B cell (primary cell): Measurements from ENCODE around the gene GPM6B. TPM values are rescaled to one million over a fixed set of nuclear protein-coding genes. Genes with fewer than 3 reads are reported as not detected.

Source experiments
- ATAC-seq: fragments of 200-7000 bp; cut with Tn5 transposase; one replicate; pipeline ENCODE4 v1.10.0; 2021; ENCODE audit warnings: low read depth, mild to moderate bottlenecking, moderate number of reproducible peaks, moderate library complexity
- CTCF ChIA-PET: fragments of 350-600 bp; sonication (Branson Sonifier 250); formaldehyde crosslinking; loops from one replicate; lab custom pipeline; 2021; ENCODE audit warnings: antibody characterized with exemption, inconsistent platforms; lab: Charles Lee
- POLR2A ChIA-PET: fragments of 350-600 bp; sonication (Branson Sonifier 250); formaldehyde crosslinking; loops from one replicate; lab custom pipeline; 2021; ENCODE audit warnings: antibody characterized with exemption; lab: Charles Lee
- DNase-seq: peaks from one replicate; pipeline ENCODE4 v3.0.0; 2013
- H2AFZ ChIP-seq: 2 replicates; pipeline ENCODE4 v1.6.1; 2012; ENCODE audit warnings: mild to moderate bottlenecking, low read depth, low read length; ENCODE audit not compliant: insufficient read depth, poor library complexity, severe bottlenecking
- H3K27ac ChIP-seq, 2 donors: 1 replicate in 1 of 2; 2 replicates in 1 of 2; pipeline ENCODE4 v1.5.1; 2012 to 2013; ENCODE audit warnings: low read length in 2 of 2, mild to moderate bottlenecking in 2 of 2, moderate library complexity in 1 of 2
- H3K27me3 ChIP-seq, 4 experiments: fragments of 200-600 bp in 1 of 4; sonication (generic) in 1 of 4; replicated peaks in 1 of 4; 1 replicate in 2 of 4; 2 replicates in 2 of 4; pipeline versions ENCODE4 v1.6.1 to v1.7.0; 2013 to 2016; ENCODE audit warnings: low read length in 3 of 4, mild to moderate bottlenecking in 2 of 4, mixed read lengths in 1 of 4, moderate library complexity in 1 of 4; ENCODE audit not compliant: insufficient read depth in 4 of 4, control insufficient read depth in 3 of 4; ENCODE audit errors: control extremely low read depth in 1 of 4
- H3K36me3 ChIP-seq, 2 experiments: replicated peaks in 1 of 2; 1 replicate in 1 of 2; 2 replicates in 1 of 2; pipeline versions ENCODE4 v1.6.1 to v1.7.1; 2013; ENCODE audit warnings: low read length in 1 of 2; ENCODE audit not compliant: insufficient read depth in 2 of 2, control insufficient read depth in 1 of 2; ENCODE audit errors: control extremely low read depth in 1 of 2, extremely low read depth in 1 of 2
- H3K4me1 ChIP-seq, 2 donors: fragments of 200-600 bp in 1 of 2; sonication (generic) in 1 of 2; 1 replicate in 1 of 2; 2 replicates in 1 of 2; pipeline versions ENCODE4 v1.5.1 to v1.6.1; 2013 to 2017; ENCODE audit warnings: low read length in 2 of 2; ENCODE audit not compliant: control insufficient read depth in 2 of 2, insufficient read depth in 2 of 2
- H3K4me2 ChIP-seq: replicated peaks from 2 replicates; pipeline ENCODE3; 2012; ENCODE audit warnings: mild to moderate bottlenecking, low read depth, low read length; ENCODE audit not compliant: poor library complexity, severe bottlenecking
- H3K4me3 ChIP-seq, 5 experiments: fragments of 200-600 bp in 1 of 5; sonication (generic) in 1 of 5; 1 replicate in 3 of 5; 2 replicates in 2 of 5; pipeline versions ENCODE4 v1.5.1 to v1.7.0; 2011 to 2016; ENCODE audit warnings: low read length in 4 of 5, mild to moderate bottlenecking in 4 of 5, low read depth in 2 of 5, control low read depth in 1 of 5, moderate library complexity in 1 of 5; ENCODE audit not compliant: insufficient read depth in 1 of 5; ENCODE audit errors: control extremely low read depth in 1 of 5, extremely low read depth in 1 of 5
- H3K79me2 ChIP-seq: fragments of 200-600 bp; sonication (generic); one replicate; pipeline ENCODE4 v1.6.0; 2016; ENCODE audit warnings: low read length; ENCODE audit not compliant: control insufficient read depth, insufficient read depth
- H3K9ac ChIP-seq: fragments of 200-600 bp; sonication (generic); 2 replicates; pipeline ENCODE4 v1.6.1; 2017; ENCODE audit warnings: mild to moderate bottlenecking, low read length, moderate library complexity
- H3K9me3 ChIP-seq, 3 donors: one replicate each; pipeline versions ENCODE4 v1.6.1 to v1.7.1; 2013; ENCODE audit warnings: low read length in 2 of 3; ENCODE audit not compliant: control insufficient read depth in 2 of 3, insufficient read depth in 1 of 3; ENCODE audit errors: control extremely low read depth in 1 of 3
- H4K20me1 ChIP-seq: 2 replicates; pipeline ENCODE4 v1.6.0; 2012; ENCODE audit warnings: mild to moderate bottlenecking, low read length; ENCODE audit not compliant: insufficient read depth, control insufficient read depth, poor library complexity, severe bottlenecking
- H3K27ac Mint-ChIP-seq: one replicate; pipeline ENCODE4 v1.8.0; 2021; ENCODE audit warnings: mixed read lengths
- H3K27me3 Mint-ChIP-seq: one replicate; pipeline ENCODE4 v1.8.0; 2021; ENCODE audit warnings: mixed read lengths
- H3K4me1 Mint-ChIP-seq: one replicate; pipeline ENCODE4 v1.8.0; 2021; ENCODE audit warnings: mixed read lengths
- H3K4me3 Mint-ChIP-seq: one replicate; pipeline ENCODE4 v1.8.0; 2021; ENCODE audit warnings: mixed read lengths
- H3K9me3 Mint-ChIP-seq: one replicate; pipeline ENCODE4 v1.8.0; 2022; ENCODE audit warnings: mixed read lengths; ENCODE audit not compliant: insufficient read depth
- CTCF ChIP-seq: fragments of 200-600 bp; IDR thresholded peaks from one replicate; pipeline ENCODE4 v1.8.0; 2022; ENCODE audit warnings: antibody characterized with exemption, mild to moderate bottlenecking
- EZH2 ChIP-seq: IDR thresholded peaks from 2 replicates; pipeline ENCODE4 v1.6.1; 2012; ENCODE audit warnings: borderline replicate concordance, low read depth, mild to moderate bottlenecking, moderate library complexity, low read length; ENCODE audit not compliant: insufficient read depth, poor library complexity, severe bottlenecking
- WGBS: methylation state at CpG from one replicate; pipeline ENCODE4 v1.1.5; 2013; ENCODE audit warnings: missing lambda C conversion rate; ENCODE audit not compliant: insufficient coverage; 5-methylcytosine and 5-hydroxymethylcytosine counted together
- intact Hi-C: fragments of 100-400 bp; cut with micrococcal nuclease; formaldehyde crosslinking; loops from one replicate; pipeline ENCODE4 v1.10.0; 2022
- polyA plus RNA-seq: library from polyadenylated mRNA; depleted of rRNA; stranded (reverse); fragments of >200 nt; gene quantifications from 2 replicates; pipeline ENCODE4 v1.2.3, GENCODE V29; 2012
- total RNA-seq, 2 donors: library from RNA; stranded (reverse); fragments of 120-200 nt in 1 of 2; gene quantifications; 1 replicate in 1 of 2; 2 replicates in 1 of 2; pipeline versions ENCODE4 v1.2.3 to v1.2.4, GENCODE V29; 2013 to 2022

Gene GPM6B
- total and polyA plus RNA-seq, 2 donors (not counting 1 experiment from before 2014, with no cell fraction given): not detected

GRCh38 chrX:13742397-13743176 lies 74.3 kb downstream of the GPM6B start:
- 19% methylated on average over 3 of the region's 13 CpGs for WGBS
- ChIA-PET POLR2A (interaction anchor here (1.9 kb wide), 1 partner anchor 8 kb away, joined by 8 read pairs; the partner anchor contains the start of genes OFD1 and TRAPPC2), CTCF (interaction anchor here (1.1 to 1.2 kb wide), 3 partner anchors 8 to 84 kb away, joined by 3 to 4 read pairs (median 4); partner anchors contain the start of genes OFD1 and TRAPPC2)
- peak overlapping the region; percentile 44 for H3K9ac ChIP-seq
- H3K4me2 ChIP-seq: peak overlapping the region; percentile 63
- no peaks in the 10 kb centered on the region for H4K20me1 ChIP-seq
- intact Hi-C loops: loop anchor here (1.0 to 2.0 kb wide), 3 partner anchors 8 to 90 kb away; partner anchors contain the start of genes OFD1, TCEANC and TRAPPC2
- H3K9me3 ChIP-seq: no peaks in the 10 kb centered on the region
- peak overlapping the region; percentile 43 for H2AFZ ChIP-seq
- H3K27me3 ChIP-seq: no peaks in the 10 kb centered on the region
- peaks cover 63% of the 10 kb centered on the region for H3K79me2 ChIP-seq
- DNase-seq (peak; percentile 84), ATAC-seq (peak; percentile 90)
- H3K9me3 Mint-ChIP-seq: no peaks in the 10 kb centered on the region
- peak overlapping the region; percentile 87 to 91 for H3K27ac ChIP-seq
- H3K36me3 ChIP-seq: peaks cover 0 to 40% of the 10 kb centered on the region in 2 experiments
- H3K4me3 ChIP-seq: peak overlapping the region in 4 of 5 experiments; percentile 14 to 58 (median 32)
- H3K4me3 Mint-ChIP-seq: peak overlapping the region; percentile 88
- no peaks in the 10 kb centered on the region for H3K27me3 Mint-ChIP-seq
- H3K4me1 Mint-ChIP-seq: peaks cover 33% of the 10 kb centered on the region
- H3K27ac Mint-ChIP-seq: peak overlapping the region; percentile 96
- H3K4me1 ChIP-seq: peaks cover 25 to 28% of the 10 kb centered on the region in 2 donors
- no peak for TF ChIP-seq CTCF
- TF ChIP-seq EZH2: no peak
